ENCODE results near the gene GPR75.
"Not testable (repeated sequence)": the region's sequence is repeated elsewhere in the genome, so short reads cannot be mapped to it uniquely, and the experiment has no call there.

The GPR75 gene

GRCh38 chr2:53861824-53862223 is 2.1 kb upstream of the GPR75 start:
- Histone ChIP-seq H3K9me3 (peaks cover 4% of the 10 kb centered on the region; the same call in 1 of the 2 replicates), H3K4me2 (no peak overlapping the region), H3K36me3 (peaks cover 64% of the 10 kb centered on the region), H3K27ac (no peak overlapping the region), H3K27me3 (no peaks in the 10 kb centered on the region), H4K20me1 (no peaks in the 10 kb centered on the region), H3K4me3 (no peak overlapping the region), H3K4me1 (no peaks in the 10 kb centered on the region), H3K9ac (no peak overlapping the region)
- no peak for TF ChIP-seq Cebpa-rat (IDR thresholded peaks at IDR 0.05)

GRCh38 chr2:53856272-53856671 is 3.5 kb downstream of the GPR75 start:
- Histone ChIP-seq H3K4me1 (no peaks in the 10 kb centered on the region), H3K9ac (no peak overlapping the region), H3K27ac (no peak overlapping the region), H3K36me3 (peaks cover 45% of the 10 kb centered on the region), H4K20me1 (no peaks in the 10 kb centered on the region), H3K4me3 (no peak overlapping the region), H3K9me3 (peaks cover 4% of the 10 kb centered on the region; the same call in 1 of the 2 replicates), H3K27me3 (no peaks in the 10 kb centered on the region), H3K4me2 (no peak overlapping the region)
- no peak for TF ChIP-seq Cebpa-rat (IDR thresholded peaks at IDR 0.05)

GRCh38 chr2:53854678-53855077 is 5.1 kb downstream of the GPR75 start:
- H3K27me3 ChIP-seq = no peaks in the 10 kb centered on the region
- H3K27ac ChIP-seq = no peak overlapping the region
- H3K9me3 ChIP-seq = 0 out of 2 replicates have a peak, but pooled peaks cover under 1% of the 10 kb centered on the region
- TF ChIP-seq Cebpa-rat (IDR thresholded peaks at IDR 0.05) = no peak
- H3K9ac ChIP-seq = no peak overlapping the region
- no peak overlapping the region for H3K4me2 ChIP-seq
- H4K20me1 ChIP-seq = no peaks in the 10 kb centered on the region
- no peak overlapping the region for H3K4me3 ChIP-seq
- H3K4me1 ChIP-seq = no peaks in the 10 kb centered on the region
- H3K36me3 ChIP-seq = peaks cover 37% of the 10 kb centered on the region

GRCh38 chr2:53852532-53852931 is 7.2 kb downstream of the GPR75 start:
- no peaks in the 10 kb centered on the region for H4K20me1 ChIP-seq
- peaks cover 35% of the 10 kb centered on the region for H3K36me3 ChIP-seq
- no peak overlapping the region for H3K27ac ChIP-seq
- H3K9ac ChIP-seq = no peak overlapping the region
- no peak overlapping the region for H3K4me2 ChIP-seq
- no peak overlapping the region for H3K4me3 ChIP-seq
- TF ChIP-seq Cebpa-rat (IDR thresholded peaks at IDR 0.05) = no peak
- no peaks in the 10 kb centered on the region for H3K27me3 ChIP-seq
- H3K9me3 ChIP-seq = no peaks in the 10 kb centered on the region
- no peaks in the 10 kb centered on the region for H3K4me1 ChIP-seq

- H3K4me1 ChIP-seq, H3K27ac ChIP-seq, H3K9me3 ChIP-seq, H3K4me3 ChIP-seq, H3K9ac ChIP-seq, H4K20me1 ChIP-seq, H3K4me2 ChIP-seq, H3K27me3 ChIP-seq: not testable (repeated sequence)
- peaks cover 34% of the 10 kb centered on the region for H3K36me3 ChIP-seq
Observed at GRCh38 chr2:53851052-53851757, 8.6 kb downstream of the GPR75 start.

GRCh38 chr2:53848062-53848461 is 11.7 kb downstream of the GPR75 start:
- H3K4me2 ChIP-seq = no peak overlapping the region
- no peak overlapping the region for H3K4me3 ChIP-seq
- H3K9me3 ChIP-seq = no peaks in the 10 kb centered on the region
- no peaks in the 10 kb centered on the region for H3K27me3 ChIP-seq
- H3K4me1 ChIP-seq = peaks cover 8% of the 10 kb centered on the region
- H3K9ac ChIP-seq = no peak overlapping the region
- H3K27ac ChIP-seq = no peak overlapping the region
- peaks cover 10% of the 10 kb centered on the region; the same call in 1 of the 2 replicates for H3K36me3 ChIP-seq
- H4K20me1 ChIP-seq = no peaks in the 10 kb centered on the region
- TF ChIP-seq Cebpa-rat (IDR thresholded peaks at IDR 0.05) = no peak

GRCh38 chr2:53843595-53843994 is 16.2 kb downstream of the GPR75 start:
- Histone ChIP-seq H3K9ac (no peak overlapping the region), H3K27ac (no peak overlapping the region), H4K20me1 (no peaks in the 10 kb centered on the region), H3K4me3 (no peak overlapping the region), H3K27me3 (no peaks in the 10 kb centered on the region), H3K36me3 (peaks cover 9% of the 10 kb centered on the region; the same call in 1 of the 2 replicates), H3K9me3 (peaks cover 11% of the 10 kb centered on the region), H3K4me2 (peak overlapping the region; percentile 24), H3K4me1 (peaks cover 8% of the 10 kb centered on the region)
- TF ChIP-seq Cebpa-rat (IDR thresholded peaks at IDR 0.05) = no peak

GRCh38 chr2:53842891-53843290 is 16.9 kb downstream of the GPR75 start:
- no peak for TF ChIP-seq Cebpa-rat (IDR thresholded peaks at IDR 0.05)
- peaks cover 8% of the 10 kb centered on the region; the same call in 1 of the 2 replicates for H3K36me3 ChIP-seq

GRCh38 chr2:53841651-53842050 is 18.1 kb downstream of the GPR75 start:
- not testable (repeated sequence) for H4K20me1 ChIP-seq, H3K36me3 ChIP-seq, H3K4me1 ChIP-seq, H3K9ac ChIP-seq, H3K27ac ChIP-seq, H3K4me2 ChIP-seq, H3K4me3 ChIP-seq, H3K27me3 ChIP-seq
- H3K9me3 ChIP-seq = peaks cover 11% of the 10 kb centered on the region

More at GRCh38 chr2:53842891-53843290, 16.9 kb downstream of the GPR75 start:
- Histone ChIP-seq H3K27ac (no peak overlapping the region), H3K9ac (no peak overlapping the region), H3K9me3 (peaks cover 11% of the 10 kb centered on the region), H3K4me2 (no peak overlapping the region), H4K20me1 (no peaks in the 10 kb centered on the region), H3K27me3 (no peaks in the 10 kb centered on the region), H3K4me3 (no peak overlapping the region), H3K4me1 (peaks cover 8% of the 10 kb centered on the region)

- H4K20me1 ChIP-seq = no peaks in the 10 kb centered on the region
- TF ChIP-seq Cebpa-rat (IDR thresholded peaks at IDR 0.05) = no peak
- no peaks in the 10 kb centered on the region for H3K27me3 ChIP-seq
- H3K4me2 ChIP-seq = no peak overlapping the region
- H3K4me3 ChIP-seq = no peak overlapping the region
- no peak overlapping the region for H3K9ac ChIP-seq
- H3K27ac ChIP-seq = no peak overlapping the region
- H3K4me1 ChIP-seq = peaks cover 8% of the 10 kb centered on the region
- peaks cover 11% of the 10 kb centered on the region for H3K9me3 ChIP-seq
- peaks cover 6% of the 10 kb centered on the region; the same call in 1 of the 2 replicates for H3K36me3 ChIP-seq
Observed at GRCh38 chr2:53840580-53840979, 19.2 kb downstream of the GPR75 start.

- not testable (repeated sequence) for H3K4me3 ChIP-seq, H3K4me1 ChIP-seq, H3K27me3 ChIP-seq, H3K27ac ChIP-seq, H3K9me3 ChIP-seq, H3K9ac ChIP-seq, H3K4me2 ChIP-seq, H4K20me1 ChIP-seq, H3K36me3 ChIP-seq
Observed at GRCh38 chr2:53829980-53830290, 29.8 kb downstream of the GPR75 start.
